ENCODE data around the gene SERF2.
"Not testable (repeated sequence)": the region's sequence is repeated elsewhere in the genome, so short reads cannot be mapped to it uniquely, and the experiment has no call there.

SERF2 gene

DNA sequence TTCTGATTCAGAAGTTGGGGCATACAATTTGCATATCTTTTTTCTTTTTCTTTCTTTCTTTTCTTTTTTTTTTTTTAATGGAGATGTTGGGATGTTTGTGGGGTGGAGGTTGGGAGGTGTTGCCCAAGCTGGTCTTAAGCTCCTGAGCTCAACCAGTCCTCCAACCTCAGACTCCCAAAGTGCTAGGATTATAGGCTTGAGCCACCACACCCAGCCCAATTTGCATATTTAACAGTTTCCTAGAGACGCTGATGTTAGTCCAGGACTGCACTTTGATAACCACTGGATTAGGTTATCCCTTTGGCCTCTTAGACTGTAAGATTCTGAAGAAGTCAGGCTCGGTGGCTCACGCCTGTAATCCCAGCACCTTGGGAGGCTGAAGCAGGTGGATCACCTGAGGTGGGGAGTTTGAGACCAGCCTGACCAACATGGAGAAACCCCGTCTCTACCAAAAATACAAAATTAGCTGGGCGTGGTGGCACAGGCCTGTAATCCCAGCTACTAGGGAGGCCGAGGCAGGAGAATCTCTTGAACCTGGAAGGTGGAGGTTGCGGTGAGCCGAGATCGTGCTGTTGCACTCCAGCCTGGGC, 37.9 kb downstream of the SERF2 start:
- DNase-seq (ENCODE audit: low read depth, low spot score): not testable (repeated sequence)

- DNase-seq (ENCODE audit: low read depth, low spot score): not testable (repeated sequence)
Measured at GRCh38 chr15:43830691-43831275, 38.7 kb downstream of the SERF2 start.

- not testable (repeated sequence) for DNase-seq (ENCODE audit: low read depth, low spot score)
Measured at GRCh38 chr15:43831519-43832052, 39.5 kb downstream of the SERF2 start.

DNA sequence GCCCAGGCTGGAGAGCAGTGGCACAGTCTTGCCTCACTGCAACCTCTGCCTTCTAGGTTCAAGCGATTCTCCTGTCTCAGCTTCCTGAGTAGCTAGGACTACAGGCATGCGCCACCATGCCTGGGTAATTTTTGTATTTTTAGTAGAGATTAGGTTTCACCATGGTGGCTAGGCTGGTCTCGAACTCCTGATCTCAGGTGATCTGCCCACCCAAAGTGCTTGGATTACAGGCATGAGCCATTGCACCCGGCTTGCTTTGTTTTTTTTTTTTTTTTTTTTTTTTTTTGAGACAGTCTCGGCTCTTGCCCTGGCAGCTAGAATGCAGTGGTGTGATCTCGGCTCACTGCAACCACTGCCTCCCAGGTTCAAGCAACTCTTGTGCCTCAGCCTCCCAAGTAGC, 40.4 kb downstream of the SERF2 start:
- DNase-seq (ENCODE audit: low read depth, low spot score): not testable (repeated sequence)

DNA sequence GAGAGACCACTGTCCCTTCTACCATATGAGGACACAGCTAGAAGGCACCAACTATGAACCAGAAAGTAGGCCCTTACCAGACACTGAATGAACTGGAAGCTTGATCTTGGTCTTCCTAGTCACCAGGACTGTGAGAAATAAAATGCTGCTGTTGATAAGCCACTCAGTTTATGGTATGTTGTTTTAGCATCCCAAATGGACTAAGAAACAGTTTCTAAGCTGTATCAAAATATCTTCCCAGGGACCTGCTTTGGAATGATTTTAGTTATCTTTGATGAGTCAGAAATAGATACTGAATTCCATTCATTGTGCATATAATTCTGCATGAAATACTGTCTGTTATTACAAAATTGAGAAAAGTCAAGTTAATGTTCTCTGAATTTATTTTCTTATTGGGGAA, 53.3 kb downstream of the SERF2 start:
- DNase-seq (ENCODE audit: low read depth, low spot score): no peak

Measured in astrocyte of the hippocampus (primary cell).